ENCODE data around the gene ARHGAP32.

DNA sequence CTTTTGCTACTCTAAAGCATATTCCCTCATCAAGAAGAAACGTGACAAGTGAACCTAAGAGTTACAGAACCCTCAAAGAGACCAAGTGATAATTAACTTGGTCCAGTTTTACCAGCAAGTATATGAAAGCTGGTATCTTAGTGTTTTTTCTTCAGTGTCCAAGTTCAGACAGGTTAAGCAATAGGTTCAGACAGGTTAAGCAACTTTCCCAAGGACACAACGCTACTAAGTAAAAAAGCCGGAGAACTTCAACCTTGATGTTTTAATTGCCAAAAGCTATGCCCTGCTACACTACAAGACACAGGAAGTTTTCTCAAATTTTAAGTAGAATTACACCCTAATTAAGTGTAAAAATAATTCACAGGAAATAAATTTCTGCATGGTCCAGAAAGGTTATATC is 30.0 kb upstream of the ARHGAP32 start:
- TF ChIP-seq POLR2A (IDR thresholded peaks at IDR 0.05), result no peak
- TF ChIP-seq, protein P1, sequence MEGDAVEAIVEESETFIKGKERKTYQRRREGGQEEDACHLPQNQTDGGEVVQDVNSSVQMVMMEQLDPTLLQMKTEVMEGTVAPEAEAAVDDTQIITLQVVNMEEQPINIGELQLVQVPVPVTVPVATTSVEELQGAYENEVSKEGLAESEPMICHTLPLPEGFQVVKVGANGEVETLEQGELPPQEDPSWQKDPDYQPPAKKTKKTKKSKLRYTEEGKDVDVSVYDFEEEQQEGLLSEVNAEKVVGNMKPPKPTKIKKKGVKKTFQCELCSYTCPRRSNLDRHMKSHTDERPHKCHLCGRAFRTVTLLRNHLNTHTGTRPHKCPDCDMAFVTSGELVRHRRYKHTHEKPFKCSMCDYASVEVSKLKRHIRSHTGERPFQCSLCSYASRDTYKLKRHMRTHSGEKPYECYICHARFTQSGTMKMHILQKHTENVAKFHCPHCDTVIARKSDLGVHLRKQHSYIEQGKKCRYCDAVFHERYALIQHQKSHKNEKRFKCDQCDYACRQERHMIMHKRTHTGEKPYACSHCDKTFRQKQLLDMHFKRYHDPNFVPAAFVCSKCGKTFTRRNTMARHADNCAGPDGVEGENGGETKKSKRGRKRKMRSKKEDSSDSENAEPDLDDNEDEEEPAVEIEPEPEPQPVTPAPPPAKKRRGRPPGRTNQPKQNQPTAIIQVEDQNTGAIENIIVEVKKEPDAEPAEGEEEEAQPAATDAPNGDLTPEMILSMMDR (IDR thresholded peaks at IDR 0.05), result no peak
